ENCODE measurements around the gene TANGO6. TPM values are rescaled to one million over a fixed set of nuclear protein-coding genes. Genes with fewer than 3 reads are reported as not detected.

TANGO6 gene
- total RNA-seq, 1 experiment from 2014 or later, result 18.2 TPM

DNA sequence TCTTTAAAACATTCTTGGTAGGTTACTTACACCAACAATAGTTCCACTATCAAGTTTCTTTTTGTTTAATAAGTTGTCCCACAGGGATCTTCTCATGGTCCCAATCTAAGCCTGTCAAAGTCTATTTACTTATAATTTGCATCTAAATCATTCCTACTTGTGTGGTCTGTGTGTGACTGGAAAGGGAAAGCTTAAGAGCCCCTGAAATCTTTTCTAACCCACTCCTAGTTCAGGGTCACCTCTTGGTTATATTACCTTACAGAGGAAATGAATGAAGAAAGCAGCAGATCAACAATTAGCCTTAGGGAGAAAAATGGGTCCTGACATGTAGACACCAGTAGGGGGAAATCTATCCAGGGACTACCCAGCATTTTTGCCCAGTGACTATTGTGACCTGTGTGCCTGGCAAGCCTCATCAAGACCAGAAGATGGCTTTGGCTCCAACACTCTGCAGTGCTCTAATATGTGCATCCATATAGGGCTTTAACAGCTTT is 151.7 kb downstream of the TANGO6 start:
- intact Hi-C loops (cut with micrococcal nuclease; ENCODE audit: unreplicated experiment), result loop anchor here (1.0 to 5.0 kb wide), 5 partner anchors 37 to 129 kb away; partner anchors contain the start of gene HAS3
- H3K4me1 Mint-ChIP-seq (ENCODE audit: low read depth, unreplicated experiment), result peaks cover 48% of the 10 kb centered on the region

GRCh38 chr16:68997564-68997963 is 154.2 kb downstream of the TANGO6 start:
- BruUV-seq (replicated peaks), result no TSS peak
- Mint-ChIP-seq H3K27me3 (ENCODE audit: insufficient read depth, unreplicated experiment) (no peaks in the 10 kb centered on the region), H3K36me3 (ENCODE audit: insufficient read depth, unreplicated experiment) (peaks cover 6% of the 10 kb centered on the region), H3K4me3 (ENCODE audit: unreplicated experiment) (no peak overlapping the region), H3K4me1 (ENCODE audit: low read depth, unreplicated experiment) (peaks cover 38% of the 10 kb centered on the region), H3K9me3 (ENCODE audit: unreplicated experiment) (peaks cover 29% of the 10 kb centered on the region), H3K27ac (ENCODE audit: unreplicated experiment) (peak overlapping the region; percentile 83)
- Histone ChIP-seq H3K36me3 (ENCODE audit: control insufficient read depth, insufficient read depth, low read length) (no peaks in the 10 kb centered on the region), H3K4me3 (ENCODE audit: low read depth, low read length) (no peak overlapping the region), H3K9me3 (peaks cover 9% of the 10 kb centered on the region), H3K27me3 (replicated peaks; ENCODE audit: control insufficient read depth, insufficient read depth, low read length) (no peaks in the 10 kb centered on the region), H3K4me1 (peaks cover 77% of the 10 kb centered on the region)
- DNase-seq, result peak; percentile 51 to 65
- intact Hi-C loops (cut with micrococcal nuclease; ENCODE audit: unreplicated experiment), result loop anchor here (5.0 kb wide), 1 partner anchor 35 kb away; no protein-coding TSS in a partner anchor
- TF ChIP-seq, protein P1, sequence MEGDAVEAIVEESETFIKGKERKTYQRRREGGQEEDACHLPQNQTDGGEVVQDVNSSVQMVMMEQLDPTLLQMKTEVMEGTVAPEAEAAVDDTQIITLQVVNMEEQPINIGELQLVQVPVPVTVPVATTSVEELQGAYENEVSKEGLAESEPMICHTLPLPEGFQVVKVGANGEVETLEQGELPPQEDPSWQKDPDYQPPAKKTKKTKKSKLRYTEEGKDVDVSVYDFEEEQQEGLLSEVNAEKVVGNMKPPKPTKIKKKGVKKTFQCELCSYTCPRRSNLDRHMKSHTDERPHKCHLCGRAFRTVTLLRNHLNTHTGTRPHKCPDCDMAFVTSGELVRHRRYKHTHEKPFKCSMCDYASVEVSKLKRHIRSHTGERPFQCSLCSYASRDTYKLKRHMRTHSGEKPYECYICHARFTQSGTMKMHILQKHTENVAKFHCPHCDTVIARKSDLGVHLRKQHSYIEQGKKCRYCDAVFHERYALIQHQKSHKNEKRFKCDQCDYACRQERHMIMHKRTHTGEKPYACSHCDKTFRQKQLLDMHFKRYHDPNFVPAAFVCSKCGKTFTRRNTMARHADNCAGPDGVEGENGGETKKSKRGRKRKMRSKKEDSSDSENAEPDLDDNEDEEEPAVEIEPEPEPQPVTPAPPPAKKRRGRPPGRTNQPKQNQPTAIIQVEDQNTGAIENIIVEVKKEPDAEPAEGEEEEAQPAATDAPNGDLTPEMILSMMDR (IDR thresholded peaks at IDR 0.05; ENCODE audit: insufficient read depth in 1 of 2, low read depth in 1 of 2, low read length in 1 of 2, severe bottlenecking in 1 of 2, unreplicated experiment in 1 of 2), result no peak
- ChIA-PET CTCF (no interaction called here), POLR2A (no interaction called here)

More for the DNA sequence above, 151.7 kb downstream of the TANGO6 start:
- Histone ChIP-seq H3K9me3 (peaks cover 5% of the 10 kb centered on the region; the same call in 1 of the 2 replicates), H3K4me1 (peaks cover 88% of the 10 kb centered on the region), H3K27me3 (replicated peaks; ENCODE audit: control insufficient read depth, insufficient read depth, low read length) (no peaks in the 10 kb centered on the region), H3K4me3 (ENCODE audit: low read depth, low read length) (no peak overlapping the region), H3K36me3 (ENCODE audit: control insufficient read depth, insufficient read depth, low read length) (no peaks in the 10 kb centered on the region)
- POLR2A ChIA-PET, result no interaction called here
- TF ChIP-seq, protein P1 (IDR thresholded peaks at IDR 0.05; ENCODE audit: insufficient read depth in 1 of 2, low read depth in 1 of 2, low read length in 1 of 2, severe bottlenecking in 1 of 2, unreplicated experiment in 1 of 2), result peak; percentile 50 to 70
- Mint-ChIP-seq H3K9me3 (ENCODE audit: unreplicated experiment) (peaks cover 19% of the 10 kb centered on the region), H3K27me3 (ENCODE audit: insufficient read depth, unreplicated experiment) (no peaks in the 10 kb centered on the region), H3K36me3 (ENCODE audit: insufficient read depth, unreplicated experiment) (peaks cover 6% of the 10 kb centered on the region), H3K27ac (ENCODE audit: unreplicated experiment) (peak overlapping the region; percentile 57), H3K4me3 (ENCODE audit: unreplicated experiment) (no peak overlapping the region)
- BruUV-seq (replicated peaks), result no TSS peak
- DNase-seq, result peak; percentile 63
- CTCF ChIA-PET, result interaction anchor here (1.5 to 1.8 kb wide), 2 partner anchors 22 to 110 kb away, joined by 3 to 8 read pairs; partner anchors contain the start of gene HAS3

GRCh38 chr16:68999114-68999513 is 155.8 kb downstream of the TANGO6 start:
- peaks cover 45% of the 10 kb centered on the region for H3K9me3 Mint-ChIP-seq (ENCODE audit: unreplicated experiment)
- H3K36me3 Mint-ChIP-seq (ENCODE audit: insufficient read depth, unreplicated experiment), result peaks cover 6% of the 10 kb centered on the region
- H3K27ac Mint-ChIP-seq (ENCODE audit: unreplicated experiment), result peak overlapping the region; percentile 83
- DNase-seq, result peak; percentile 41 to 42
- no peak overlapping the region for H3K4me3 Mint-ChIP-seq (ENCODE audit: unreplicated experiment)
- no peaks in the 10 kb centered on the region for H3K36me3 ChIP-seq (ENCODE audit: control insufficient read depth, insufficient read depth, low read length)
- ChIA-PET CTCF (no interaction called here), POLR2A (no interaction called here)
- H3K27me3 Mint-ChIP-seq (ENCODE audit: insufficient read depth, unreplicated experiment), result no peaks in the 10 kb centered on the region
- peaks cover 61% of the 10 kb centered on the region for H3K4me1 ChIP-seq
- TF ChIP-seq, protein P1 (IDR thresholded peaks at IDR 0.05; ENCODE audit: insufficient read depth in 1 of 2, low read depth in 1 of 2, low read length in 1 of 2, severe bottlenecking in 1 of 2, unreplicated experiment in 1 of 2), result no peak
- H3K27me3 ChIP-seq (replicated peaks; ENCODE audit: control insufficient read depth, insufficient read depth, low read length), result no peaks in the 10 kb centered on the region
- no peak overlapping the region for H3K4me3 ChIP-seq (ENCODE audit: low read depth, low read length)
- no TSS peak for BruUV-seq (replicated peaks)
- intact Hi-C loops (cut with micrococcal nuclease; ENCODE audit: unreplicated experiment), result loop anchor here (5.0 kb wide), 1 partner anchor 33 kb away; no protein-coding TSS in a partner anchor
- H3K9me3 ChIP-seq, result peaks cover 24% of the 10 kb centered on the region
- H3K4me1 Mint-ChIP-seq (ENCODE audit: low read depth, unreplicated experiment), result peaks cover 31% of the 10 kb centered on the region
